DMS153 (cell line): Measurements from ENCODE around the gene C10orf120.
A peak's percentile ranks its signal among the peaks of the same experiment; 100 is the strongest.

Experiments
- DNase-seq: peaks from one replicate; lab custom pipeline; 2025; lab: John Stamatoyannopoulos, UW

The C10orf120 gene

DNA sequence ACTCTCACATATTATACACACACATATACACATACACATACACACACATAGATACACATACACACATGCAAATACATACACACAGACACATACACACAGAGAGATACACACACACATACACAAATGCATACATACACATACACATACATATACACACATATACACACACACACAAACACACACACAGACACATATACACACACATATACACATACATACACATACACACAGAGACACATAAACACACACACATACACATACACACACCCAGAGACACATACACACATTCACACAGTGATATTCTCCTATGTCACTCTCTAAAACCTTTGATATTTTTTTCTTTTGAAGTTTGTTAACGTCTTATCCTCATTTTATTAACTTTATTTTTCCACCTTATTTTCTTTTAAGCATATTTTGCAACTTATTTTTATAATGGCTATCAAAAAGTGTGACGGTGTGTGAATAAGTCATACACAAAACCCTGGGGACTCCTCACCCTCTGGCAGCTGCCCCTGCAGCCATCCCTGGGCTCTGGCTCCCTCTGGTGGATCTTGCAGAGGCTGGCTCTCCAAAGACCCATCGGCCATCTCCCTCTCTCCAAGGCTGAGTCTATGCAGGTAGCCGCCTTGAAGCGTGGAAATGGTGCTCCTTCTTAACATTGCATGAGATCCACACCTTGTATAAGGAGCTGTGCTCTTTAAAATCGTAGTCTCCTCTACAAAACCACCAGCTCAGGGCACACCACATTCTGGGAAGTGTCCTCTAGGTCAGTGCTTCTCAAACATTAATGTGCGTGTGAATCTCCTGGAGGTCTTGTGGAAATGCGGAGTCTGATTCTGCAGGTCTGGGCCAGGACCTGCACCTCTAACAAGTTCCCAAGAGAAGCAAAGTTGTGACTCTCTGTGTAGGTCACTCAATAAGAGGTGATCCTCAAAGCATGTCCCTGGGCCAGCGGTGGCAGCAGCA is 4.1 kb upstream of the C10orf120 start:
- DNase-seq, result peak; percentile 43

GRCh38 chr10:122702275-122702674 is 2.6 kb upstream of the C10orf120 start:
- no peak for DNase-seq

- DNase-seq, result no peak
These were observed 2.0 kb upstream of the C10orf120 start for GRCh38 chr10:122701652-122702051.

DNA sequence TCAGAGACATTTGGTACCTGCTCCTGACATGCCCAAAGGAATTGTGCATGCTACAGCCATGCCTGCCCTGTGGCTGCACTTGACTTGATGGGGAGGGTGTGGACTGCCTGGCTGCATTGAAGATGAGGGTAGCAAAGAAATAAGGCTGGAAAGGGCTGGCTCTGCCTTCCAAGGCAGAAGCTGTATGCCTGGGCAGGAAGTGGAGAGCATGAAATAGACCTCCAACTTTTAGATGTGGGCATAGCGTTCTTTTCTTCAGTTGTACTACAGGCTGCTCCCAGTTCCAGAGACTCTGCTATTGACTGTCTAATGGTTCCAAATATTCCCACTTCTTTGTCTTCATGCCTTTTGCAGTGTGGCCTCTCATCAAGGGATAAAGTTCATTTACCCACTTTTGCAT is 3.0 kb downstream of the C10orf120 start:
- no peak for DNase-seq

- DNase-seq, result no peak
These were observed 6.9 kb downstream of the C10orf120 start for GRCh38 chr10:122692744-122693143.

DNA sequence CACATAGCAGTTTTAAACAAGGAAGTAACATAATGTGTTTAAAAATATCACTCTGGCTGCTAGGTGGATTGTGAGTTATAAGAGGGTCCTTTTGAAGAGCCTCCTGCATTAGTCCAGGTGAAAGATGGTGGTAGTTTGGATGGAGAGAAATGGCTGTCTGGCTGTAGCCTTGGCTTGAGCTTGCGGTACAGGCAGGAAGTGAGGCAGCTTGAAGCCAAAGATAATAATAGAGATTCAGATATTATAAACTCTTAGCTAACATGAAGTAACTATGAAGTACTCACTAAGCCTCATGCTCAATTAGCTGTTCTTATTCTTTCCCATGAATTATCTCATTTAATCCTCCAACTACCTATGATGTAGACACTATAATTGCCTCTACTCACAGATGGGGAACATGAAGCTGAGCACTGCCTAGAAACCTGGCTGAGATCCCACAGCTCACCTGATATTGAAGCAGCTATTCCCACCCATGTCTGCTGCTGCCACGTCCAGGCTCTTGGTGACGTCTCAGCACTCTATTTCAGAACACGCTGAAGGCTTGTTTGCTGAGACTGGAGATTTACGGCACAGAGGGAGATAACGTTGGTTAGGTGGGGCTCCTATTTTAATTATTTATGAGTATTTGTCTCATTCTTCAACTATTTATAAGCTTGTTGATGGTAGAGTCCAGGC is 10.4 kb downstream of the C10orf120 start:
- no peak for DNase-seq

- peak; percentile 10 for DNase-seq
These were observed 11.2 kb downstream of the C10orf120 start for GRCh38 chr10:122688293-122688989.

GRCh38 chr10:122682522-122682921 is 17.1 kb downstream of the C10orf120 start:
- DNase-seq, result no peak

DNA sequence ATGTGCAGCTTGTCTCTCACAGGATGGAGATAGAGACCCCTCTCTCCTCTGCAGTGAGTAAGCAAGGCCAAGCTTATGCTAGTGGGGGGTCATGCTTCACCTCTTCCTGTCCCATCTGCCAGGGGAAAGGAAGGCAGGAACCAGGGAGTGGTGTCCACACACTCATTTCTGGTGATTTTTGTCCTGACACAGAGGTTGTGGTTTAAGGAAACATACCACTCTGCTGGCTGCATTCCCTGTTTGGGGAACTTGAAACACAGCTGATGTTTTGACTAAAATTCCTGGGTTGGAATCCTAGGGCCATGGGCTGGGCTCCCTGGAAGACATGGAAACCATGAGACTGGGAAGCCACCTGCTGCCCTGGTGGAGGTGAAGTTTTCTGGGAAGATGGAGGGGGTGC is 21.4 kb downstream of the C10orf120 start:
- no peak for DNase-seq

DNA sequence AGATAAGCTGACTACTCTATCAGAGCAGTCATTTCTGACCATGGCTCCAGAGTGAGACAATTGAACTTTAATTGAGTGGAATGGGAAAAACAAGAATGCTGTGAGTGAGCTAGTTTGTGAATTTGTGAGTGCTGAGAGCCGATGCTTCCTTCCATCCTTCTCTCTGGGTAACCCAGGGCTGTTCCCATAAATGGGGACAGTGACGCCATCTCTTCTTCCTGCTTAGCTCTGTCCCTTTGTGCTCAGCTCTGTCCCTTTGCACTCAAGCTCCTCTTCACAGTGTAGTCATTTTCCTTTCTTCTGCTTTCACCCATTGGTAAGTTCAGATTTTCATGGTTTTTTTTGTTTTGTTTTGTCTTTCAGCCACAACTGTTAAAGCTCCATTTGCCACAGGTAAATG is 24.4 kb downstream of the C10orf120 start:
- DNase-seq, result no peak

- DNase-seq, result no peak
These were observed 24.9 kb downstream of the C10orf120 start for GRCh38 chr10:122674781-122675180.

DNA sequence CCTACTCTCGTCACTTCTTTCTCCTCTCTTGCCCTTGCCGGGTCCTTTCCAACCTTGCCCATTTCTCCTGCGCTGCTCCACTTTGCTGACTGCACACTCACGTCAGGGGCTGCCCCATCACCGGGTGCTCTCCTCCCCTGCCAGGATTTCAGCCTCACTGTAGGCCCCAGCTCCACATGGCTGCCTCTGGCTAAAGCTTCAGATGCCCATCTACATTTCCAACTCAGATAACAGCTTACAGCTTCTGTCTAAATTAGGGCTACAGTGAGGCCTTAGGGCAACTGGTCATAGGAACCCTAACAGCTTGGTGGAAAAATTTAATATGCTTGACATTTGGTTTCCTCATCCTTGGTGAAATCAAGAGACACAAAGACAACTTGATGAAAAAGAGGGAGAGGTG is 25.9 kb downstream of the C10orf120 start:
- DNase-seq, result no peak

- DNase-seq, result no peak
These were observed 26.4 kb downstream of the C10orf120 start for GRCh38 chr10:122673269-122673668.

GRCh38 chr10:122672655-122673054 is 27.0 kb downstream of the C10orf120 start:
- DNase-seq, result no peak

DNA sequence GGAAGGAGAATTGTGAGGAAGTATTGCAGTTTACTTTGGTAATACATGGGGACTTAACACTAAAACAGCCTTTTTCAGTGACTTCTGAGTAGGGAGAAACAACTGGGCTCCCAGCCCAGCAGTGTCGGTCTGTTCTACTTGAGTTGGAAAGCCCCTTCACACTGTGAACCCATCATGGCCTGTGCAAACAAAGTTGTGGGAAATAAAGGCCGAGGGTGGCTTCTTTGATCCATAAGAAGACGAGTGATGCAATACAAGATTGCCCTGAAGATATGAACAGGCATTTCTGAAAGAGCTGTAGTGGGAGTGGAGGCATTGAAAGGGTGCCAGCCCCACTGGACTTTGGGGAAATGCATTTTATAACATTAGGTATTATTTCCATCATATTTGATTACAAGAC is 28.3 kb downstream of the C10orf120 start:
- no peak for DNase-seq

DNA sequence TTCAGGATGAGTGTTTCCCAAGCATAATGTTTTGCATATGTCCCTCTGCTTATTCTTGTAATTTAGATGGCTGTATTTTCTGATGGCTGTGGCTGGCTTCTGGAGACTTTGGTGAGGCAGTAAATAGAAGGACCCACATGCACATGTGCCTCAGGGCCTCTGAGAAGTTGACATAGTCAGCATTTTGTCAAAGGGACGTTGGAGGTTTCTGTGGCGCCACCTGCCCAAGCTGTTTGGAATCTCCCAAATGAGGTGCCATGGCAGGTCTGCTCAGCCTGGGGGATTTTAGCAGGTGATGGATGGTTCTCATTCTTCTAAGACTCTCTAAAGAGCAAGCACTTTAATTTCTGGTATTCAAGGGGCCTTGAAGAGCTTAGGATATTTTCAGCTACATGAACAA is 29.8 kb downstream of the C10orf120 start:
- DNase-seq, result no peak

GRCh38 chr10:122669045-122669444 is 30.6 kb downstream of the C10orf120 start:
- DNase-seq, result no peak

- no peak for DNase-seq
These were observed 33.7 kb downstream of the C10orf120 start for GRCh38 chr10:122665946-122666345.

DNA sequence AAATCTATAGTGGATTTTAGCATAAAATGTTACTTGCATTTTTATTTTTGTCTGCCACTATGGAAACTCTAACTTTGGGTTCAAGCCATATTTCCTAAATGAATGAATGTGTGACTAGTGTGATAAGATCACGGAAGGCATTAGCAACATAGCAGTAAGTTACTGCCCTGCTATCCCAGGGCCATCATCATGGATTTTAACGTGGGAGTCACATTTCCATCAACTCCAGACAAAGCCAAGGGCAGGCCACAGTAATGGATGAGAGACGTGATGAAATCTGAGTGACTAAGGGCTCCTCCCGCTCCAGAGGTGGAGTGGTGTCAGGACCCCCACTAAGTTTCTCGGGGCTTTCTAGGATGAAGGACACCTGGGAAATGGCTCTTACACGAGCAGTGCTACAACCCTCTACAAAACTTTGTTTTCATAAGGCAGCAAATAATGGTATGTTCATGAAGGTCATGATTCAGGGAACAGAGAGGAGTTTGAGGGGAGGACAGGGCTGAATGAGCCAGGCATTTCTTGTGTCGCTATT is 34.3 kb downstream of the C10orf120 start:
- no peak for DNase-seq

DNA sequence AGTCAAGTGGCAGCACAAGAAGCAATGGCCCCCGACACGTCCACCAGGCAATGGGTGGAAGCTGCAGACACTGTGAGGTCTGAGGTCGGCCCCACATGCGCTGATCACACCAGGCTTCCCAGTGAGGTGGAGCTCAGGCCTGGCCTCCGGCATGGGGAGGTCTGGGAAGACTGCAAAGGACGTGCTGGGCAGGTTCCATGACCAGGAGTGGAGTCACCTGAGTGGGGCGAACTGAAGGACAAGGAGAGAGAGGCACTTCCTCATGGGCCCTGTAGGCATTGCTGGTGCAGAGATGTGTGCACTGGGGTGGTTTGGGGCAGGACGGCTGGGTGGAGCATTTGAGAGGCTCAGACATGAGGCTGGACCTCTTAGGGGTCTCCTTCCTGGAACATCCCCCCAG is 35.1 kb downstream of the C10orf120 start:
- no peak for DNase-seq

DNA sequence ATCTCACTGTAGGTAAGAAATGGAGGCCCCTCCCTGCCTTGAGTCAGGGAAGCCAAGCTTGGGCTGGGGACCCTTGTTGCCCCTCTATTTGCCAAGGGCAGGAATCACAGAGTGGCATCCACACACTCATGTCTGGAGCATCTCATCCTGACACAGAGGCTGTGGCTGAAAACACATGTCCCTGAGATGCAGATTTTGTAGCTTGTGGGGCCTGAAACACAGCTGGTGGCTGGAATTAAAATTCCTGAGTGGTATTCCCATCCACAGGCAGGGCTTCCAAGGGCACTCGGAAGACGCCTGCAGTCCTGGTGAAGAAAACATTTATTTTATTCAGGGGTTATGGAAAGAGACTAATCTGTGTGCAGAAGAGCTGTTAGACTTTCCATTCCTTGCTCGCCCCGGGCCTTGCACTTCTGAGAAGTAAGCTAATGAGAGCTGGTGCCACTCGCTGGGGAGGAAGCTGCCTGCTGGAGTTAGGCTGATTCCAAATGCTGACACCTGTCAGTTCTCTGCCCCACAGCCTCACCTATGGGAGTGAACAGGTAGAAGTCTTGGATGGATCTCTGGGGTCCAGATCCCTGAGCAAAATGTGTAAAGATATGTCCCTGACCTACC is 36.0 kb downstream of the C10orf120 start:
- DNase-seq, result no peak

GRCh38 chr10:122662231-122662630 is 37.4 kb downstream of the C10orf120 start:
- DNase-seq, result no peak
